ENCODE measurements around the gene TPH1.

Gene TPH1

DNA sequence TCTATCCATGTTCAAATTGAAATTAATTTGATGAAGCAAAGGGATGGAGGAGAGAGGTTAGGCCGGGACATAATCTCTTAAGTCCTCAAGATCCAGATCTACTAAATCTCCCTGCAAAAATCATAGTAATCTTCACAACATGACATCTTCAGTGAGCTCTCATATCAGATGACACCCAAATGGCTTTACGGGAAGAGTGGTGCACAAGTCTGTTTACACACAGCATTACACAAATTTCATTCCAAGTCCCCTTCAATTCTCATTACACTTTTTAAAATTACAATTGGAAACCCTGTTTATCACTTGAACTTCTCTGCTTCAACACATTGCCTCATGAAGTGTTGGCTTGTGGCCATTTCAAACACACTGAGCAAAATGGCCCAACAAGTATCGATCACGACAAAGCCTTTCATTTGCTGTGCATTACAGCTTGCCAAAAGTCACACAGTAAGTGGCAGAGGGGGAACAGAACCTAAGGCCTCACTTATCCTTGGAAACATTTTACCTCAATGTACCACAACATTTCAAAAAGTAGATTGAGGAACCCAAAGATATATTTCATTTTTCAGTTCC is 17.9 kb upstream of the TPH1 start:
- TF ChIP-seq, protein P1, sequence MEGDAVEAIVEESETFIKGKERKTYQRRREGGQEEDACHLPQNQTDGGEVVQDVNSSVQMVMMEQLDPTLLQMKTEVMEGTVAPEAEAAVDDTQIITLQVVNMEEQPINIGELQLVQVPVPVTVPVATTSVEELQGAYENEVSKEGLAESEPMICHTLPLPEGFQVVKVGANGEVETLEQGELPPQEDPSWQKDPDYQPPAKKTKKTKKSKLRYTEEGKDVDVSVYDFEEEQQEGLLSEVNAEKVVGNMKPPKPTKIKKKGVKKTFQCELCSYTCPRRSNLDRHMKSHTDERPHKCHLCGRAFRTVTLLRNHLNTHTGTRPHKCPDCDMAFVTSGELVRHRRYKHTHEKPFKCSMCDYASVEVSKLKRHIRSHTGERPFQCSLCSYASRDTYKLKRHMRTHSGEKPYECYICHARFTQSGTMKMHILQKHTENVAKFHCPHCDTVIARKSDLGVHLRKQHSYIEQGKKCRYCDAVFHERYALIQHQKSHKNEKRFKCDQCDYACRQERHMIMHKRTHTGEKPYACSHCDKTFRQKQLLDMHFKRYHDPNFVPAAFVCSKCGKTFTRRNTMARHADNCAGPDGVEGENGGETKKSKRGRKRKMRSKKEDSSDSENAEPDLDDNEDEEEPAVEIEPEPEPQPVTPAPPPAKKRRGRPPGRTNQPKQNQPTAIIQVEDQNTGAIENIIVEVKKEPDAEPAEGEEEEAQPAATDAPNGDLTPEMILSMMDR (IDR thresholded peaks at IDR 0.05; ENCODE audit: low read depth, low read length) = no peak
- H3K4me3 ChIP-seq (ENCODE audit: low read depth, low read length) = no peak overlapping the region

DNA sequence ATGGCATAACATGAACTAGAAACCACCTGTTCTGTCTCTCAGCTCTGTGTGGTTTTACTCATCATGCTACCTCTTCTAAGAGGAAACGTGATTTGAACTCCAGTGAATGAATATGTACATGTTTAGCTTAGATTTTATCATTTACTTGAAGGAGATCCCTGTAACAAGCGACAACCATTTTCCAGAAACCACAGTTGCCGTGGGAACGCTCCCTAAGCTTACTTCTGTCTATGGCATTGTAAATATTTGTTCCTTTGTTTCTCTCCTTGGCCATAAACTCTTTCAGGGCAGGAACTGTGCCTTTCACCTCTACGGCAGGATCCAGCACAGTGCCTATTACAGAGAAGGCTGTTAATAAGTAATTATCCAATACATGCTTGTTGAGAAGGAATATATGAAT is 17.1 kb upstream of the TPH1 start:
- no peak overlapping the region for H3K4me3 ChIP-seq (ENCODE audit: low read depth, low read length)
- TF ChIP-seq, protein P1 (IDR thresholded peaks at IDR 0.05; ENCODE audit: low read depth, low read length) = no peak

DNA sequence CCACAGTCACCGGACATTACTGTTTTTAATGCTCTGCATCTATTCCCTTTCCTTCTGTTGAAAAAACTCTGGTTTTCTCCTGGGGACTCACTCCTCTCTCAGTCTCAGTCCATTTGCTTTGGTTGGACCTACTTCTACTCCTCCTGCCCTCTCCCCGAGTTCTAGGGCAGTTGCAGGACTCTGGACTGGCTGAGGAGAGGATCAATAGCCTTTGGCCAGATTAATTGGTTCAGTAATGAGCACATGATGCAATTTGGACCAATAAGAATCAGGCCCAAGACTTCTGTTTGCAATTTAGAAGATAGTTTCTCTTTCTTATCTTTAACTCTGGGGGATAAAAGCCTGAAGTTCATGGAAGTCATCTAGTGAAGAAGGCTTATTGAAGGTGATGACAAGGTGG is 15.3 kb upstream of the TPH1 start:
- no peak overlapping the region for H3K4me3 ChIP-seq (ENCODE audit: low read depth, low read length)
- TF ChIP-seq, protein P1 (IDR thresholded peaks at IDR 0.05; ENCODE audit: low read depth, low read length) = no peak

DNA sequence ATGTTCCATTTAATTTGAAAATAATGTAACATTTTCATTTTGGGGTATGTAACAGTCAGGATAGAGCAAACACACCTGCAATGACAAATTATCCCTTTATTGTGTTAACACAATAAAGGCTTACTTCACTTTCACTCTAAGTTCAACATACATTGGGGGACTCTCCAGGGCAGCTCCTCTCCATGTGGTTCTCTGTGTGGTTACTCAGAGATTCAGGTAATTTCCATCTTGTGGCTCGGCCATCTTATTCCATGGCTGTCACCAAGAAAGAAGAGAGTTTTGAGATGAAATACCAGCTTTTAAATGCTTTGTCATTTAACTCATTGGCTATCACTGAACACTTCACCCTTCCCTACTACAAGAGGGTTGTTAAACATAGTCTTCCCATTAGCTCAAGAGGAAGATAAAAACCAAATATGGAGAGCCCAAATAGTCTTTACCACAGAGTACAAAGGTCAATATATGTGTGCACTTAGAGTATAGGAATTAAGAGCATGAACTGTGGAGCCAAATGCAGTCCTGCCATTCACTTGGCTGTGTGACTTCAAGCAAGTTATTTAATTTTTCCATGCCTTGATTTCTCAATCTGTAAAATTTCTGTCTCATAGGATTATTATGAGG is 10.6 kb upstream of the TPH1 start:
- TF ChIP-seq, protein P1 (IDR thresholded peaks at IDR 0.05; ENCODE audit: low read depth, low read length) = no peak
- no peak overlapping the region for H3K4me3 ChIP-seq (ENCODE audit: low read depth, low read length)

DNA sequence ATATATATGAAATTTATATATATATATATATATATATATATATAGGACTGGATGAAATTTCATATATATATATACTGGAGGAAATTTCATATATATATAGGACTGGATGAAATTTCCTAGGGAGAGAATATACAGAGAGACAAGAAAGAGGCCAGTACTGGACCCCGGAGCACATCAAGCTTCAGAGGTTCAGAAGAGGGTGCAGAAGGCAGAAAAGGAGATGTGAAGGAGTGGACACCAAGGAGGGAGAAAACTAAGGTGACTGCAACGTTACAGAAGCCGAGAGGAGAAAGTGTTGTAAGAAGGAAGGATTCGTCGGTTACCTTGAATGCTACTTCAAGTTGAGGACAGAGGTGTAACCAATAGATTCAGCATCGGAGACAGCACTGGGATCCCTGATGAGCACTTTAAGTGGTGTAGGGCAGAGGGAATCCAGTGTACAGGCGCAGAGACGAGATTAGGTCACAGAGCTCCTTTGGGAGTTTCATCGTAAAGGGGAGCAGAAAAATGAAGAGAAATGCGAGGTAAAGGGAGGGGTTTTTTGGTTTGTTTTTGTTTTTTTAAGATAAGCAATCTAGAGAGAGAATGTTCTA is 8.5 kb upstream of the TPH1 start:
- TF ChIP-seq, protein P1 (IDR thresholded peaks at IDR 0.05; ENCODE audit: low read depth, low read length) = no peak
- no peak overlapping the region for H3K4me3 ChIP-seq (ENCODE audit: low read depth, low read length)

DNA sequence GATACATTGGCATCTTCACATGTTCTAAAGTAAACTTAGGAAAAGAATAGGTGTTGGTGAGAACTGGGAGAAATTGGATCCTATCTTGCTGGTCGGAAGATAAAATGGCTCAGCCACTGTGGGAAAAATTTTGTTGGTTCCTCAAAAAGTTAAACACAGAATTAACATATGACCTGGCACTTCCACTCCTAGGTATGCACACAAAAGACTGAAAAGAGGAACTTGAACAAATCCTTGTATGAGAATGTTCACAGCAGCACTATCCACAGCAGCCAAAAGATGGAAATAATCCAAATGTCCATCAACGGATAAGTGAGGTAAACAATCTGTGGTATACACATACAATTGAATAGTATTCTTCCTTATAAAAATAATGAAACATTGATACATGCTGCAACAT is 4.8 kb upstream of the TPH1 start:
- no peak overlapping the region for H3K4me3 ChIP-seq (ENCODE audit: low read depth, low read length)
- TF ChIP-seq, protein P1 (IDR thresholded peaks at IDR 0.05; ENCODE audit: low read depth, low read length) = no peak

DNA sequence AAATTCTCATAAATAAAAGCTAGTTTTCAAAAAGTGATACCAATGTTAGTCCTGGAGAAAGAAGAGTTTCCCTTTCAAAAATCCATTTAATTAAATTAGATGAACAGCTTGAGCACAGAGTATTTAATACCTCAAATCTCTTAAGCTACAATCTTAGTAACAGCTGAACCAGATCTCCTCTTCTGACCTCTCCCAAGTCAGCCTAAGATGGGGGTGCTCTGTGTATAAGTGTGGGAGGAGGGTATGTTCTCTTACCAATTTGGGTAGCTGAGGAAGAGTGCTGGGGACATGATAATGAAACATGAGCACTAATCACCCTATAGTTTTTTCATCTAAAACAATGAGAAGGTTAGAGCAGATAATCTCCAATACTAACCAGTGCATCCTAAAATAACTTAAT is 9.6 kb downstream of the TPH1 start:
- H3K4me3 ChIP-seq (ENCODE audit: low read depth, low read length) = no peak overlapping the region
- TF ChIP-seq, protein P1 (IDR thresholded peaks at IDR 0.05; ENCODE audit: low read depth, low read length) = no peak

Measured in WI38 (cell line).